ENCODE results near the gene PARVB.

The PARVB gene

GRCh38 chr22:44172370-44173108, 148.4 kb downstream of the PARVB start:
- Mint-ChIP-seq H3K9me3 (no peaks in the 10 kb centered on the region), H3K27ac (no peak overlapping the region), H3K36me3 (ENCODE audit: low read depth) (no peaks in the 10 kb centered on the region), H3K4me3 (no peak overlapping the region), H3K27me3 (ENCODE audit: low read depth, poor library complexity) (peaks cover 7% of the 10 kb centered on the region), H3K4me1 (peaks cover 22% of the 10 kb centered on the region)
- TF ChIP-seq CTCF (IDR thresholded peaks at IDR 0.05): no peak
- DNase-seq: no peak

GRCh38 chr22:44173154-44173553, 149.1 kb downstream of the PARVB start:
- no peak for DNase-seq
- no peak overlapping the region for H3K4me3 Mint-ChIP-seq
- no peaks in the 10 kb centered on the region for H3K9me3 Mint-ChIP-seq
- no peaks in the 10 kb centered on the region for H3K36me3 Mint-ChIP-seq (ENCODE audit: low read depth)
- H3K4me1 Mint-ChIP-seq: peaks cover 28% of the 10 kb centered on the region
- TF ChIP-seq CTCF (IDR thresholded peaks at IDR 0.05): no peak
- H3K27ac Mint-ChIP-seq: no peak overlapping the region
- peaks cover 4% of the 10 kb centered on the region for H3K27me3 Mint-ChIP-seq (ENCODE audit: low read depth, poor library complexity)

GRCh38 chr22:44175676-44176075, 151.6 kb downstream of the PARVB start:
- TF ChIP-seq CTCF (IDR thresholded peaks at IDR 0.05): no peak
- H3K27me3 Mint-ChIP-seq (ENCODE audit: low read depth, poor library complexity): peaks cover 6% of the 10 kb centered on the region
- H3K36me3 Mint-ChIP-seq (ENCODE audit: low read depth): no peaks in the 10 kb centered on the region
- H3K4me3 Mint-ChIP-seq: no peak overlapping the region
- H3K9me3 Mint-ChIP-seq: no peaks in the 10 kb centered on the region
- peaks cover 51% of the 10 kb centered on the region for H3K4me1 Mint-ChIP-seq
- H3K27ac Mint-ChIP-seq: no peak overlapping the region
- DNase-seq: no peak

GRCh38 chr22:44179196-44179988, 155.3 kb downstream of the PARVB start:
- Mint-ChIP-seq H3K4me1 (peaks cover 55% of the 10 kb centered on the region), H3K27me3 (ENCODE audit: low read depth, poor library complexity) (peaks cover 6% of the 10 kb centered on the region), H3K4me3 (no peak overlapping the region), H3K36me3 (ENCODE audit: low read depth) (no peaks in the 10 kb centered on the region), H3K27ac (no peak overlapping the region), H3K9me3 (no peaks in the 10 kb centered on the region)
- no peak for TF ChIP-seq CTCF (IDR thresholded peaks at IDR 0.05)
- no peak for DNase-seq

- peaks cover 6% of the 10 kb centered on the region for H3K27me3 Mint-ChIP-seq (ENCODE audit: low read depth, poor library complexity)
- H3K9me3 Mint-ChIP-seq: no peaks in the 10 kb centered on the region
- no peak overlapping the region for H3K4me3 Mint-ChIP-seq
- no peak for DNase-seq
- no peak overlapping the region for H3K27ac Mint-ChIP-seq
- TF ChIP-seq CTCF (IDR thresholded peaks at IDR 0.05): no peak
- no peaks in the 10 kb centered on the region for H3K36me3 Mint-ChIP-seq (ENCODE audit: low read depth)
- peaks cover 55% of the 10 kb centered on the region for H3K4me1 Mint-ChIP-seq
Measured at GRCh38 chr22:44179989-44180705, 156.0 kb downstream of the PARVB start.
